Activated CD4-positive, alpha-beta T cell treated with anti-CD3 and anti-CD28 coated beads for 48 hours (primary cell): ENCODE results near the gene PRKRIP1.
A peak's percentile ranks its signal among the peaks of the same experiment; 100 is the strongest.
"Not testable (repeated sequence)": the region's sequence is repeated elsewhere in the genome, so short reads cannot be mapped to it uniquely, and the experiment has no call there.

Experiments
- DNase-seq: peaks from one replicate; pipeline ENCODE4 v3.0.0-alpha.2; 2020

The PRKRIP1 gene

GRCh38 chr7:102404005-102404861, 8.1 kb downstream of the PRKRIP1 start:
- peak; percentile 52 for DNase-seq

GRCh38 chr7:102404862-102405188, 8.7 kb downstream of the PRKRIP1 start:
- not testable (repeated sequence) for DNase-seq

GRCh38 chr7:102407910-102408309, 11.7 kb downstream of the PRKRIP1 start:
- no peak for DNase-seq

GRCh38 chr7:102408530-102408929, 12.4 kb downstream of the PRKRIP1 start:
- DNase-seq, result not testable (repeated sequence)

GRCh38 chr7:102409340-102409739, 13.2 kb downstream of the PRKRIP1 start:
- DNase-seq, result no peak

GRCh38 chr7:102410123-102410522, 14.0 kb downstream of the PRKRIP1 start:
- no peak for DNase-seq

- DNase-seq, result no peak
These were observed 14.8 kb downstream of the PRKRIP1 start for GRCh38 chr7:102410918-102411317.

- peak; percentile 47 for DNase-seq
These were observed 16.4 kb downstream of the PRKRIP1 start for GRCh38 chr7:102412548-102412947.

- no peak for DNase-seq
These were observed 16.9 kb downstream of the PRKRIP1 start for GRCh38 chr7:102413091-102413490.

GRCh38 chr7:102413611-102414010, 17.4 kb downstream of the PRKRIP1 start:
- DNase-seq, result no peak

- DNase-seq, result peak; percentile 76
These were observed 19.6 kb downstream of the PRKRIP1 start for GRCh38 chr7:102415685-102416225.

- DNase-seq, result no peak
These were observed 20.2 kb downstream of the PRKRIP1 start for GRCh38 chr7:102416406-102416805.

GRCh38 chr7:102417105-102417504, 20.9 kb downstream of the PRKRIP1 start:
- DNase-seq, result no peak

GRCh38 chr7:102418592-102418991, 22.4 kb downstream of the PRKRIP1 start:
- no peak for DNase-seq

GRCh38 chr7:102421706-102422240, 25.6 kb downstream of the PRKRIP1 start:
- DNase-seq, result no peak

- no peak for DNase-seq
These were observed 28.0 kb downstream of the PRKRIP1 start for GRCh38 chr7:102424129-102424551.

- DNase-seq, result no peak
These were observed 28.6 kb downstream of the PRKRIP1 start for GRCh38 chr7:102424787-102425218.

GRCh38 chr7:102425639-102426267, 29.6 kb downstream of the PRKRIP1 start:
- peak; percentile 86 for DNase-seq

- peak; percentile 87 for DNase-seq
These were observed 30.3 kb downstream of the PRKRIP1 start for GRCh38 chr7:102426268-102427018.

- no peak for DNase-seq
These were observed 30.8 kb downstream of the PRKRIP1 start for GRCh38 chr7:102427019-102427405.

- DNase-seq, result no peak
These were observed 33.2 kb downstream of the PRKRIP1 start for GRCh38 chr7:102429141-102429899.

GRCh38 chr7:102431617-102432298, 35.6 kb downstream of the PRKRIP1 start:
- DNase-seq, result peak; percentile 60
